ENCODE results near the gene CDC25A.
A peak's percentile ranks its signal among the peaks of the same experiment; 100 is the strongest.
"Not testable (repeated sequence)": the region's sequence is repeated elsewhere in the genome, so short reads cannot be mapped to it uniquely, and the experiment has no call there.

Gene CDC25A

GRCh38 chr3:48188266-48189201 lies at the start of gene CDC25A:
TSS of gene CDC25A (minus strand) at chr3:48188417. CDS start at chr3:48187947, 470 bp downstream.
- peak; percentile 99 for DNase-seq

GRCh38 chr3:48236531-48236930 lies 48.3 kb upstream of the CDC25A start:
- DNase-seq: no peak

- DNase-seq: no peak
These were observed 45.3 kb upstream of the CDC25A start for GRCh38 chr3:48233542-48233941.

- peak; percentile 28 for DNase-seq
These were observed 44.5 kb upstream of the CDC25A start for GRCh38 chr3:48232734-48233133.

GRCh38 chr3:48232232-48232631 lies 44.0 kb upstream of the CDC25A start:
- DNase-seq: no peak

GRCh38 chr3:48226939-48227338 lies 38.7 kb upstream of the CDC25A start:
- no peak for DNase-seq

- DNase-seq: no peak
These were observed 37.4 kb upstream of the CDC25A start for GRCh38 chr3:48225587-48225986.

- peak; percentile 75 for DNase-seq
These were observed 34.6 kb upstream of the CDC25A start, which contains the start of gene CAMP for GRCh38 chr3:48222616-48223513. TSS of gene CAMP (plus strand) at chr3:48223495. CDS start at chr3:48223512, 17 bp downstream.

- DNase-seq: no peak
These were observed 32.5 kb upstream of the CDC25A start for GRCh38 chr3:48220746-48221145.

GRCh38 chr3:48219543-48219942 lies 31.3 kb upstream of the CDC25A start:
- no peak for DNase-seq

GRCh38 chr3:48218537-48218936 lies 30.3 kb upstream of the CDC25A start:
- DNase-seq: no peak

- DNase-seq: no peak
These were observed 29.2 kb upstream of the CDC25A start for GRCh38 chr3:48217449-48217848.

GRCh38 chr3:48215876-48216275 lies 27.7 kb upstream of the CDC25A start:
- no peak for DNase-seq

GRCh38 chr3:48215466-48215865 lies 27.2 kb upstream of the CDC25A start:
- DNase-seq: no peak

GRCh38 chr3:48215019-48215418 lies 26.8 kb upstream of the CDC25A start:
- DNase-seq: no peak

GRCh38 chr3:48214225-48214624 lies 26.0 kb upstream of the CDC25A start:
- no peak for DNase-seq

GRCh38 chr3:48211776-48212175 lies 23.6 kb upstream of the CDC25A start:
- DNase-seq: not testable (repeated sequence)

- not testable (repeated sequence) for DNase-seq
These were observed 22.3 kb upstream of the CDC25A start for GRCh38 chr3:48210534-48210933.

GRCh38 chr3:48209445-48209844 lies 21.2 kb upstream of the CDC25A start:
- DNase-seq: no peak

- DNase-seq: no peak
These were observed 19.9 kb upstream of the CDC25A start for GRCh38 chr3:48208076-48208475.

- no peak for DNase-seq
These were observed 14.4 kb upstream of the CDC25A start for GRCh38 chr3:48202632-48203031.

GRCh38 chr3:48199117-48199516 lies 10.9 kb upstream of the CDC25A start:
- no peak for DNase-seq

- DNase-seq: no peak
These were observed 8.4 kb upstream of the CDC25A start for GRCh38 chr3:48196611-48197010.

Measured in SIG-M5 (cell line).